ENCODE results near the gene FAT4.
A peak's percentile ranks its signal among the peaks of the same experiment; 100 is the strongest.

Gene FAT4

GRCh38 chr4:125314676-125315575 lies at the start of gene FAT4:
Gene FAT4, plus strand, starts transcription at chr4:125314955. Its CDS starts 1,457 bp downstream, at chr4:125316412.
- peak in 1 of 2 donors; percentile 25 for DNase-seq (ENCODE audit: low read depth in 1 of 2, low spot score in 1 of 2)

- DNase-seq (ENCODE audit: low read depth in 1 of 2, low spot score in 1 of 2), result no peak
Measured at GRCh38 chr4:125265846-125266245, 48.9 kb upstream of the FAT4 start.

GRCh38 chr4:125266901-125267604 lies 47.7 kb upstream of the FAT4 start:
- no peak for DNase-seq (ENCODE audit: low read depth in 1 of 2, low spot score in 1 of 2)

- DNase-seq (ENCODE audit: low read depth in 1 of 2, low spot score in 1 of 2), result no peak
Measured at GRCh38 chr4:125267630-125268029, 47.1 kb upstream of the FAT4 start.

GRCh38 chr4:125268068-125268755 lies 46.5 kb upstream of the FAT4 start:
- DNase-seq (ENCODE audit: low read depth in 1 of 2, low spot score in 1 of 2), result no peak

GRCh38 chr4:125276811-125277210 lies 37.9 kb upstream of the FAT4 start:
- DNase-seq (ENCODE audit: low read depth in 1 of 2, low spot score in 1 of 2), result no peak

GRCh38 chr4:125277790-125278189 lies 37.0 kb upstream of the FAT4 start:
- DNase-seq (ENCODE audit: low read depth in 1 of 2, low spot score in 1 of 2), result no peak

- no peak for DNase-seq (ENCODE audit: low read depth in 1 of 2, low spot score in 1 of 2)
Measured at GRCh38 chr4:125280892-125281403, 33.8 kb upstream of the FAT4 start.

- no peak for DNase-seq (ENCODE audit: low read depth in 1 of 2, low spot score in 1 of 2)
Measured at GRCh38 chr4:125283707-125284279, 31.0 kb upstream of the FAT4 start.

GRCh38 chr4:125297116-125297515 lies 17.6 kb upstream of the FAT4 start:
- DNase-seq (ENCODE audit: low read depth in 1 of 2, low spot score in 1 of 2), result no peak

- DNase-seq (ENCODE audit: low read depth in 1 of 2, low spot score in 1 of 2), result no peak
Measured at GRCh38 chr4:125303058-125303457, 11.7 kb upstream of the FAT4 start.

- DNase-seq (ENCODE audit: low read depth in 1 of 2, low spot score in 1 of 2), result no peak
Measured at GRCh38 chr4:125303821-125304220, 10.9 kb upstream of the FAT4 start.

GRCh38 chr4:125306112-125306511 lies 8.6 kb upstream of the FAT4 start:
- no peak for DNase-seq (ENCODE audit: low read depth in 1 of 2, low spot score in 1 of 2)

- DNase-seq (ENCODE audit: low read depth in 1 of 2, low spot score in 1 of 2), result no peak
Measured at GRCh38 chr4:125306533-125306932, 8.2 kb upstream of the FAT4 start.

GRCh38 chr4:125311503-125311902 lies 3.3 kb upstream of the FAT4 start:
- DNase-seq (ENCODE audit: low read depth in 1 of 2, low spot score in 1 of 2), result no peak

- peak in 1 of 2 donors; percentile 21 for DNase-seq (ENCODE audit: low read depth in 1 of 2, low spot score in 1 of 2)
Measured at GRCh38 chr4:125313497-125313896, 1.3 kb upstream of the FAT4 start.

- no peak for DNase-seq (ENCODE audit: low read depth in 1 of 2, low spot score in 1 of 2)
Measured at GRCh38 chr4:125313989-125314667, 627 bp upstream of the FAT4 start.

- DNase-seq (ENCODE audit: low read depth in 1 of 2, low spot score in 1 of 2), result no peak
Measured at GRCh38 chr4:125315576-125316400, 1.0 kb downstream of the FAT4 start.

- no peak for DNase-seq (ENCODE audit: low read depth in 1 of 2, low spot score in 1 of 2)
Measured at GRCh38 chr4:125316401-125316790, 1.6 kb downstream of the FAT4 start.

Measured in activated CD4-positive, alpha-beta T cell treated with anti-CD3 and anti-CD28 coated beads, Interleukin-2, amount 50 U/mL, for 24 hours (primary cell).